Bone marrow (tissue), 2 donors: ENCODE results near the gene AGAP3.
A peak's percentile ranks its signal among the peaks of the same experiment; 100 is the strongest.
"Not testable (repeated sequence)": the region's sequence is repeated elsewhere in the genome, so short reads cannot be mapped to it uniquely, and the experiment has no call there.

Experiments
- DNase-seq, 2 donors: peaks; one replicate each; lab custom pipeline; 2025; lab: John Stamatoyannopoulos, UW

AGAP3 gene

GRCh38 chr7:151085691-151086620 lies at the start of gene AGAP3:
Gene AGAP3, plus strand, starts transcription at chr7:151086475. Its CDS starts 267 bp downstream, at chr7:151086742.
- DNase-seq = peak in 1 of 2 donors; percentile 49

- DNase-seq = peak; percentile 51 to 99
These were observed 47.1 kb upstream of the AGAP3 start for GRCh38 chr7:151038951-151039849.

- peak in 1 of 2 donors; percentile 5 for DNase-seq
These were observed 46.3 kb upstream of the AGAP3 start for GRCh38 chr7:151039850-151040548.

- no peak for DNase-seq
These were observed 45.5 kb upstream of the AGAP3 start for GRCh38 chr7:151040616-151041375.

GRCh38 chr7:151043449-151043848 lies 42.8 kb upstream of the AGAP3 start:
- not testable (repeated sequence) for DNase-seq

GRCh38 chr7:151043959-151044358 lies 42.3 kb upstream of the AGAP3 start:
- DNase-seq = no peak

- no peak for DNase-seq
These were observed 41.0 kb upstream of the AGAP3 start for GRCh38 chr7:151045262-151045661.

GRCh38 chr7:151045967-151046366 lies 40.3 kb upstream of the AGAP3 start:
- no peak for DNase-seq

GRCh38 chr7:151046603-151047573 lies 39.4 kb upstream of the AGAP3 start:
- DNase-seq = no peak

GRCh38 chr7:151047976-151048815 lies 38.1 kb upstream of the AGAP3 start, which contains the start of gene ASIC3:
Gene ASIC3, plus strand, starts transcription at chr7:151048531. Its CDS starts 355 bp downstream, at chr7:151048886.
- no peak for DNase-seq

GRCh38 chr7:151048911-151049463 lies 37.3 kb upstream of the AGAP3 start:
- no peak for DNase-seq

GRCh38 chr7:151051108-151051507 lies 35.2 kb upstream of the AGAP3 start:
- DNase-seq = no peak

GRCh38 chr7:151053096-151053495 lies 33.2 kb upstream of the AGAP3 start:
- peak in 1 of 2 donors; percentile 15 for DNase-seq

- no peak for DNase-seq
These were observed 32.5 kb upstream of the AGAP3 start for GRCh38 chr7:151053751-151054150.

- no peak for DNase-seq
These were observed 30.0 kb upstream of the AGAP3 start for GRCh38 chr7:151056283-151056665.

GRCh38 chr7:151056666-151057505 lies 29.4 kb upstream of the AGAP3 start:
- no peak for DNase-seq

GRCh38 chr7:151057506-151057988 lies 28.7 kb upstream of the AGAP3 start, which contains the start of gene CDK5:
Gene CDK5, minus strand, starts transcription at chr7:151057897. Its CDS starts 49 bp downstream, at chr7:151057848.
- no peak for DNase-seq
